ENCODE data around the gene RASAL1.

- TF ChIP-seq CTCF (IDR thresholded peaks at IDR 0.05) (no peak), POLR2A (IDR thresholded peaks at IDR 0.05) (no peak)
Measured at GRCh38 chr12:113151655-113152054, 16.1 kb upstream of the RASAL1 start.

Measured in esophagus squamous epithelium (tissue), 4 donors.